H9 (cell line): Measurements from ENCODE around the gene PSMA6. TPM values are rescaled to one million over a fixed set of nuclear protein-coding genes. Genes with fewer than 3 reads are reported as not detected.

ENCODE experiments used
- DNase-seq: peaks from one replicate; pipeline ENCODE4 v3.0.0-alpha.2; 2017
- H2AFZ ChIP-seq: one replicate; pipeline ENCODE4 v1.6.1; 2013; ENCODE audit warnings: mild to moderate bottlenecking, low read length, control low read depth, moderate library complexity
- H2AK5ac ChIP-seq: 2 replicates; pipeline ENCODE4 v1.6.1; 2013; ENCODE audit warnings: low read length, control low read depth, mixed read lengths; ENCODE audit not compliant: insufficient read length
- H2BK120ac ChIP-seq: one replicate; pipeline ENCODE4 v1.6.1; 2013; ENCODE audit warnings: low read depth, mild to moderate bottlenecking, low read length, control low read depth, inconsistent platforms; ENCODE audit not compliant: poor library complexity, severe bottlenecking
- H2BK12ac ChIP-seq: 2 replicates; pipeline ENCODE4 v1.6.1; 2013; ENCODE audit warnings: low read length, control low read depth, mixed read lengths, low read depth; ENCODE audit not compliant: insufficient read length
- H2BK15ac ChIP-seq: 2 replicates; pipeline ENCODE4 v1.6.1; 2013; ENCODE audit warnings: low read depth, low read length, control low read depth
- H2BK20ac ChIP-seq: one replicate; pipeline ENCODE4 v1.6.1; 2013; ENCODE audit warnings: low read depth, mild to moderate bottlenecking, low read length, control low read depth, inconsistent platforms; ENCODE audit not compliant: poor library complexity, severe bottlenecking
- H2BK5ac ChIP-seq: 2 replicates; pipeline ENCODE4 v1.6.1; 2013; ENCODE audit warnings: low read length, control low read depth, mixed read lengths; ENCODE audit not compliant: insufficient read length
- H3K14ac ChIP-seq: 2 replicates; pipeline ENCODE4 v1.6.1; 2013; ENCODE audit warnings: low read length, control low read depth; ENCODE audit not compliant: insufficient read depth
- H3K18ac ChIP-seq: 2 replicates; pipeline ENCODE4 v1.6.1; 2013; ENCODE audit warnings: low read depth, mild to moderate bottlenecking, mixed read lengths, low read length, control low read depth; ENCODE audit not compliant: insufficient read length
- H3K23ac ChIP-seq: 2 replicates; pipeline ENCODE4 v1.6.1; 2013; ENCODE audit warnings: low read length, control low read depth, mixed read lengths, low read depth; ENCODE audit not compliant: insufficient read length
- H3K23me2 ChIP-seq: 2 replicates; pipeline ENCODE4 v1.6.1; 2013; ENCODE audit warnings: low read depth, mild to moderate bottlenecking, mixed read lengths, low read length, control low read depth; ENCODE audit not compliant: insufficient read length, poor library complexity, severe bottlenecking
- H3K27ac ChIP-seq: 2 replicates; pipeline ENCODE4 v1.5.1; 2013; ENCODE audit warnings: low read length, control low read depth, mixed read lengths, low read depth; ENCODE audit not compliant: insufficient read length
- H3K27me3 ChIP-seq: 2 replicates; pipeline ENCODE4 v1.6.1; 2013; ENCODE audit warnings: low read length, control low read depth, inconsistent platforms; ENCODE audit not compliant: insufficient read depth
- H3K4ac ChIP-seq: 2 replicates; pipeline ENCODE4 v1.6.1; 2013; ENCODE audit warnings: low read depth, mild to moderate bottlenecking, control low read depth, inconsistent platforms, low read length, moderate library complexity
- H3K4me1 ChIP-seq: 2 replicates; pipeline ENCODE4 v1.6.1; 2013; ENCODE audit warnings: low read length, control low read depth, inconsistent platforms; ENCODE audit not compliant: insufficient read depth
- H3K4me2 ChIP-seq: 2 replicates; pipeline ENCODE4 v1.6.1; 2013; ENCODE audit warnings: low read length, control low read depth, mixed read lengths; ENCODE audit not compliant: insufficient read length, insufficient read depth
- H3K56ac ChIP-seq: 2 replicates; pipeline ENCODE4 v1.6.1; 2013; ENCODE audit warnings: low read depth, mild to moderate bottlenecking, mixed read lengths, low read length, control low read depth; ENCODE audit not compliant: insufficient read length
- H3K79me1 ChIP-seq: 2 replicates; pipeline ENCODE4 v1.6.1; 2013; ENCODE audit warnings: low read depth, mild to moderate bottlenecking, moderate library complexity, low read length, control low read depth, inconsistent platforms; ENCODE audit not compliant: insufficient read depth, poor library complexity, severe bottlenecking
- H3K79me2 ChIP-seq: 2 replicates; pipeline ENCODE4 v1.6.1; 2013; ENCODE audit warnings: low read length, control low read depth, inconsistent platforms; ENCODE audit not compliant: insufficient read depth
- H3K9ac ChIP-seq: 2 replicates; pipeline ENCODE4 v1.6.1; 2013; ENCODE audit warnings: low read length, control low read depth, mixed read lengths; ENCODE audit not compliant: insufficient read length; ENCODE audit errors: extremely low read depth
- H3K9me3 ChIP-seq: one replicate; pipeline ENCODE4 v1.6.1; 2013; ENCODE audit warnings: low read depth, low read length, inconsistent platforms; ENCODE audit not compliant: control insufficient read depth
- H3T11ph ChIP-seq: one replicate; pipeline ENCODE4 v1.6.1; 2013; ENCODE audit warnings: mild to moderate bottlenecking, low read length, control low read depth, inconsistent platforms
- H4K20me1 ChIP-seq: one replicate; pipeline ENCODE4 v1.6.1; 2013; ENCODE audit not compliant: control insufficient read depth, insufficient read length, insufficient read depth
- H4K5ac ChIP-seq: 2 replicates; pipeline ENCODE4 v1.6.1; 2013; ENCODE audit warnings: low read depth, mild to moderate bottlenecking, mixed read lengths, low read length, control low read depth; ENCODE audit not compliant: insufficient read length
- H4K8ac ChIP-seq: replicated peaks from 2 replicates; pipeline ENCODE4 v1.6.1; 2013; ENCODE audit warnings: low read length, control low read depth, mixed read lengths, low read depth; ENCODE audit not compliant: insufficient read length
- H4K91ac ChIP-seq: 2 replicates; pipeline ENCODE4 v1.6.1; 2013; ENCODE audit warnings: low read depth, mild to moderate bottlenecking, moderate library complexity, mixed read lengths, low read length, control low read depth; ENCODE audit not compliant: insufficient read length
- H3K27ac Mint-ChIP-seq, 3 experiments: 2 replicates in 2 of 3; 3 replicates in 1 of 3; pipeline ENCODE4 v1.8.0; 2020 to 2021; ENCODE audit warnings: mixed read lengths in 3 of 3, mild to moderate bottlenecking in 1 of 3, moderate library complexity in 1 of 3
- H3K27me3 Mint-ChIP-seq: 2 replicates; pipeline ENCODE4 v1.8.0; 2021; ENCODE audit warnings: low read depth, mild to moderate bottlenecking, moderate library complexity, mixed read lengths
- H3K36me3 Mint-ChIP-seq, 3 experiments: 2 replicates in 2 of 3; 3 replicates in 1 of 3; pipeline ENCODE4 v1.8.0; 2020 to 2021; ENCODE audit warnings: low read depth in 3 of 3, mixed read lengths in 3 of 3; ENCODE audit not compliant: insufficient read depth in 1 of 3
- H3K4me1 Mint-ChIP-seq, 2 experiments: 2 replicates each; pipeline ENCODE4 v1.8.0; 2020; ENCODE audit warnings: mixed read lengths in 2 of 2
- H3K4me3 Mint-ChIP-seq, 2 experiments: 2 replicates in 1 of 2; 3 replicates in 1 of 2; pipeline ENCODE4 v1.8.0; 2020 to 2021; ENCODE audit warnings: mild to moderate bottlenecking in 2 of 2, mixed read lengths in 2 of 2, moderate library complexity in 1 of 2
- H3K9me3 Mint-ChIP-seq, 2 experiments: 2 replicates in 1 of 2; 3 replicates in 1 of 2; pipeline ENCODE4 v1.8.0; 2020; ENCODE audit warnings: mild to moderate bottlenecking in 2 of 2, mixed read lengths in 2 of 2, moderate library complexity in 1 of 2
- WGBS: extraction: QIAGEN DNeasy Blood & Tissue Kit; methylation state at CpG from one replicate; pipeline ENCODE4 v1.1.7; 2013; ENCODE audit warnings: missing lambda C conversion rate, low lambda C conversion rate, mixed read lengths; ENCODE audit not compliant: insufficient read length; ENCODE audit errors: extremely low coverage; 5-methylcytosine and 5-hydroxymethylcytosine counted together
- total RNA-seq: library from RNA; stranded (reverse); gene quantifications from 2 replicates; pipeline ENCODE4 v1.2.1, GENCODE V29; 2021
- TF ChIP-seq, protein P1 (sequence below): fragments of 200-600 bp; sonication (generic); conservative IDR thresholded peaks from 3 replicates; pipeline ENCODE4 v1.8.0; 2021; ENCODE audit warnings: antibody characterized with exemption, mild to moderate bottlenecking

PSMA6 gene
- total RNA-seq, 1 experiment from 2014 or later = 255 TPM

DNA sequence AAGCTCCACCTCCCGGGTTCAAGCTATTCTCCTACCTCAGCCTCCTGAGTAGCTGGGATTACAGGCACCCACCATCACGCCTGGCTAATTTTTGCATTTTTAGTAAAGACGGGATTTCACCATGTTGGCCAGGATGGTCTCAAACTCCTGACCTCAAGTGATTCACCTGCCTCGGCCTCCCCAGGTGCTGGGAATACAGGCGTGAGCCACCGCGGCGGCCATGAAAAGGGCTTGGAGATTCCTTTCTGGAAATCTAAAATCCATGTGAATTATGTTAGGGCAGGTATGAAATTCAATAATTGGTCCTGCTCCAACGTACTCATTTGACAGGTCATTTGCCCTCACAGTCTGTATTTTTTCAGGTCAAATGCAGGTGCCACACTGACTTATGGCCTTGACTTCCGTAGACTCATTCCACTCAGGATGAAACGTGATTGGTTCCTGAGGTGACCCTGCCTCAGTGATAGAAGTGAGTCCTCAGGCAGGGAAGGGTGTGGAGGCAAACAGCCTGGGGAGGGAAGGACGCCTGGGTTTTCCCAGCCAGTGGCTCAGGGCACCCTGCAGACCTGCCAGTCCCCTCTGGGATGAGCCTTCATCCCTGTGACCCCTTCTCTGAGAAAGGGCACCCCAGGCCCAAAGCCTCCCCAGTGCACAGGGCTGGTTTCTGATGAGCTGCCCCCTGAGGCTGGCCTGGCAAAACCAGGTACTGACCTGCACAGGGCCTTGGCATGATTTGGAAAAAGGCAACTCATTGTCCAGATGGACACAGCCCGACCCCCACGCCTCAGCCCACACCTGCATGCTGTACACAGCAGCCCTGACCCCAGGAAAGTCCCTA, 48.7 kb downstream of the PSMA6 start:
- H2BK15ac ChIP-seq = no peak overlapping the region
- no peak overlapping the region for H2BK120ac ChIP-seq
- H3K56ac ChIP-seq = no peak overlapping the region
- H3T11ph ChIP-seq = no peak overlapping the region
- H3K4me1 ChIP-seq = no peaks in the 10 kb centered on the region; the same call in 1 of the 2 replicates
- H3K36me3 Mint-ChIP-seq = no peaks in the 10 kb centered on the region; a peak in 1 of 7 replicates
- H2AK5ac ChIP-seq = no peak overlapping the region
- H3K79me2 ChIP-seq = no peaks in the 10 kb centered on the region
- H3K27me3 ChIP-seq = no peaks in the 10 kb centered on the region
- H3K4ac ChIP-seq = no peak overlapping the region
- no peak overlapping the region for H3K9ac ChIP-seq
- no peak overlapping the region for H3K23ac ChIP-seq
- H3K27me3 Mint-ChIP-seq = peaks cover 3% of the 10 kb centered on the region; the same call in 1 of the 2 replicates
- no peak overlapping the region for H2BK20ac ChIP-seq
- H3K27ac Mint-ChIP-seq = 0 out of 7 replicates have a peak overlapping the region, but pooled peaks of 1 of the 3 experiments have one; percentile 92
- no peak for DNase-seq
- H3K79me1 ChIP-seq = no peaks in the 10 kb centered on the region
- no peak overlapping the region for H4K91ac ChIP-seq
- no peak overlapping the region for H3K4me3 Mint-ChIP-seq
- H3K4me2 ChIP-seq = no peak overlapping the region
- no peaks in the 10 kb centered on the region for H4K20me1 ChIP-seq
- no peaks in the 10 kb centered on the region for H3K23me2 ChIP-seq
- TF ChIP-seq, protein P1, sequence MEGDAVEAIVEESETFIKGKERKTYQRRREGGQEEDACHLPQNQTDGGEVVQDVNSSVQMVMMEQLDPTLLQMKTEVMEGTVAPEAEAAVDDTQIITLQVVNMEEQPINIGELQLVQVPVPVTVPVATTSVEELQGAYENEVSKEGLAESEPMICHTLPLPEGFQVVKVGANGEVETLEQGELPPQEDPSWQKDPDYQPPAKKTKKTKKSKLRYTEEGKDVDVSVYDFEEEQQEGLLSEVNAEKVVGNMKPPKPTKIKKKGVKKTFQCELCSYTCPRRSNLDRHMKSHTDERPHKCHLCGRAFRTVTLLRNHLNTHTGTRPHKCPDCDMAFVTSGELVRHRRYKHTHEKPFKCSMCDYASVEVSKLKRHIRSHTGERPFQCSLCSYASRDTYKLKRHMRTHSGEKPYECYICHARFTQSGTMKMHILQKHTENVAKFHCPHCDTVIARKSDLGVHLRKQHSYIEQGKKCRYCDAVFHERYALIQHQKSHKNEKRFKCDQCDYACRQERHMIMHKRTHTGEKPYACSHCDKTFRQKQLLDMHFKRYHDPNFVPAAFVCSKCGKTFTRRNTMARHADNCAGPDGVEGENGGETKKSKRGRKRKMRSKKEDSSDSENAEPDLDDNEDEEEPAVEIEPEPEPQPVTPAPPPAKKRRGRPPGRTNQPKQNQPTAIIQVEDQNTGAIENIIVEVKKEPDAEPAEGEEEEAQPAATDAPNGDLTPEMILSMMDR = no peak
- H2BK5ac ChIP-seq = no peak overlapping the region
- H3K14ac ChIP-seq = no peak overlapping the region
- no peaks in the 10 kb centered on the region for H3K9me3 ChIP-seq
- H4K5ac ChIP-seq = no peak overlapping the region
- H3K27ac ChIP-seq = no peak overlapping the region
- H2BK12ac ChIP-seq = no peak overlapping the region
- peaks cover 23 to 33% of the 10 kb centered on the region in 2 experiments for H3K4me1 Mint-ChIP-seq
- H2AFZ ChIP-seq = no peak overlapping the region
- WGBS = no CpG with 5 or more reads among the region's 14 CpGs
- no peak overlapping the region for H3K18ac ChIP-seq
- H4K8ac ChIP-seq = no peak overlapping the region
- H3K9me3 Mint-ChIP-seq = no peaks in the 10 kb centered on the region
